Mesothelial cell of epicardium (in vitro differentiated cells): ENCODE measurements around the gene RHOA. TPM values are rescaled to one million over a fixed set of nuclear protein-coding genes. Genes with fewer than 3 reads are reported as not detected.

Source experiments
- DNase-seq, 2 experiments: peaks; one replicate each; pipeline ENCODE4 v3.0.0; 2021; ENCODE audit warnings: low spot score in 2 of 2; ENCODE audit not compliant: unreplicated experiment in 2 of 2
- H3K27ac Mint-ChIP-seq: 2 replicates; pipeline ENCODE4 v1.8.0; 2021; ENCODE audit warnings: mixed read lengths
- H3K27me3 Mint-ChIP-seq: 2 replicates; pipeline ENCODE4 v1.8.0; 2021; ENCODE audit warnings: low read depth, mixed read lengths
- H3K36me3 Mint-ChIP-seq: 2 replicates; pipeline ENCODE4 v1.8.0; 2021; ENCODE audit warnings: mixed read lengths
- H3K4me1 Mint-ChIP-seq: 2 replicates; pipeline ENCODE4 v1.8.0; 2021; ENCODE audit warnings: mixed read lengths
- H3K4me3 Mint-ChIP-seq: 2 replicates; pipeline ENCODE4 v1.8.0; 2021; ENCODE audit warnings: mild to moderate bottlenecking, moderate library complexity, mixed read lengths
- H3K9me3 Mint-ChIP-seq: 2 replicates; pipeline ENCODE4 v1.8.0; 2021; ENCODE audit warnings: mixed read lengths
- CTCF ChIP-seq: fragments of 200-600 bp; sonication (generic); IDR thresholded peaks from one replicate; pipeline ENCODE4 v1.5.0; 2021; ENCODE audit warnings: antibody characterized with exemption; ENCODE audit not compliant: unreplicated experiment
- total RNA-seq: library from RNA; stranded (reverse); gene quantifications from 3 replicates; pipeline ENCODE4 v1.2.1, GENCODE V29; 2021

RHOA gene
- total RNA-seq, 1 donor from 2014 or later, result 248 TPM

GRCh38 chr3:49310677-49311076, 101.1 kb downstream of the RHOA start:
- Mint-ChIP-seq H3K4me1 (no peaks in the 10 kb centered on the region), H3K27me3 (no peaks in the 10 kb centered on the region), H3K36me3 (peaks cover 22% of the 10 kb centered on the region), H3K27ac (no peak overlapping the region), H3K4me3 (no peak overlapping the region), H3K9me3 (no peaks in the 10 kb centered on the region)
- no peak for TF ChIP-seq CTCF
- no peak for DNase-seq

Other genes starting within 250 kb of the RHOA start
- 28.7 to 29.8 TPM (median 28.9 TPM) in 3 replicates for gene CCDC71, start 245.6 kb downstream of the RHOA start, total RNA-seq
- 51.2 to 58.8 TPM (median 55.5 TPM) in 3 replicates for gene KLHDC8B, start 240.4 kb downstream of the RHOA start, total RNA-seq
- gene C3orf62, start 134.7 kb downstream of the RHOA start, total RNA-seq, result 13.2 to 14.7 TPM (median 13.4 TPM) in 3 replicates
- gene USP4, start 71.9 kb downstream of the RHOA start, total RNA-seq, result 53.1 to 55.3 TPM (median 54.5 TPM) in 3 replicates
- 97.9 to 108 TPM (median 98.7 TPM) in 3 replicates for gene GPX1, start 53.6 kb downstream of the RHOA start, total RNA-seq
- gene TCTA, start 447 bp upstream of the RHOA start, total RNA-seq, result 13.7 to 15.8 TPM (median 13.9 TPM) in 3 replicates
- 30.3 to 33.4 TPM (median 33.0 TPM) in 3 replicates for gene AMT, start 10.5 kb upstream of the RHOA start, total RNA-seq
- gene NICN1, start 17.3 kb upstream of the RHOA start, total RNA-seq, result 29.3 to 34.4 TPM (median 31.9 TPM) in 3 replicates
- 118 to 128 TPM (median 120 TPM) in 3 replicates for gene DAG1, start 58.3 kb upstream of the RHOA start, total RNA-seq
- gene BSN, start 142.5 kb upstream of the RHOA start, total RNA-seq, result 0.67 to 0.75 TPM (median 0.69 TPM) in 3 replicates